H9 (cell line): ENCODE measurements around the gene TXNDC5. TPM values are rescaled to one million over a fixed set of nuclear protein-coding genes. Genes with fewer than 3 reads are reported as not detected.

ENCODE experiments used
- DNase-seq: peaks from one replicate; pipeline ENCODE4 v3.0.0-alpha.2; 2017
- H2AFZ ChIP-seq: one replicate; pipeline ENCODE4 v1.6.1; 2013; ENCODE audit warnings: mild to moderate bottlenecking, low read length, control low read depth, moderate library complexity
- H2AK5ac ChIP-seq: 2 replicates; pipeline ENCODE4 v1.6.1; 2013; ENCODE audit warnings: low read length, control low read depth, mixed read lengths; ENCODE audit not compliant: insufficient read length
- H2BK120ac ChIP-seq: one replicate; pipeline ENCODE4 v1.6.1; 2013; ENCODE audit warnings: low read depth, mild to moderate bottlenecking, low read length, control low read depth, inconsistent platforms; ENCODE audit not compliant: poor library complexity, severe bottlenecking
- H2BK12ac ChIP-seq: 2 replicates; pipeline ENCODE4 v1.6.1; 2013; ENCODE audit warnings: low read length, control low read depth, mixed read lengths, low read depth; ENCODE audit not compliant: insufficient read length
- H2BK15ac ChIP-seq: 2 replicates; pipeline ENCODE4 v1.6.1; 2013; ENCODE audit warnings: low read depth, low read length, control low read depth
- H2BK20ac ChIP-seq: one replicate; pipeline ENCODE4 v1.6.1; 2013; ENCODE audit warnings: low read depth, mild to moderate bottlenecking, low read length, control low read depth, inconsistent platforms; ENCODE audit not compliant: poor library complexity, severe bottlenecking
- H2BK5ac ChIP-seq: 2 replicates; pipeline ENCODE4 v1.6.1; 2013; ENCODE audit warnings: low read length, control low read depth, mixed read lengths; ENCODE audit not compliant: insufficient read length
- H3K14ac ChIP-seq: 2 replicates; pipeline ENCODE4 v1.6.1; 2013; ENCODE audit warnings: low read length, control low read depth; ENCODE audit not compliant: insufficient read depth
- H3K18ac ChIP-seq: 2 replicates; pipeline ENCODE4 v1.6.1; 2013; ENCODE audit warnings: low read depth, mild to moderate bottlenecking, mixed read lengths, low read length, control low read depth; ENCODE audit not compliant: insufficient read length
- H3K23ac ChIP-seq: 2 replicates; pipeline ENCODE4 v1.6.1; 2013; ENCODE audit warnings: low read length, control low read depth, mixed read lengths, low read depth; ENCODE audit not compliant: insufficient read length
- H3K23me2 ChIP-seq: 2 replicates; pipeline ENCODE4 v1.6.1; 2013; ENCODE audit warnings: low read depth, mild to moderate bottlenecking, mixed read lengths, low read length, control low read depth; ENCODE audit not compliant: insufficient read length, poor library complexity, severe bottlenecking
- H3K27ac ChIP-seq: 2 replicates; pipeline ENCODE4 v1.5.1; 2013; ENCODE audit warnings: low read length, control low read depth, mixed read lengths, low read depth; ENCODE audit not compliant: insufficient read length
- H3K27me3 ChIP-seq: 2 replicates; pipeline ENCODE4 v1.6.1; 2013; ENCODE audit warnings: low read length, control low read depth, inconsistent platforms; ENCODE audit not compliant: insufficient read depth
- H3K4ac ChIP-seq: 2 replicates; pipeline ENCODE4 v1.6.1; 2013; ENCODE audit warnings: low read depth, mild to moderate bottlenecking, control low read depth, inconsistent platforms, low read length, moderate library complexity
- H3K4me1 ChIP-seq: 2 replicates; pipeline ENCODE4 v1.6.1; 2013; ENCODE audit warnings: low read length, control low read depth, inconsistent platforms; ENCODE audit not compliant: insufficient read depth
- H3K4me2 ChIP-seq: 2 replicates; pipeline ENCODE4 v1.6.1; 2013; ENCODE audit warnings: low read length, control low read depth, mixed read lengths; ENCODE audit not compliant: insufficient read length, insufficient read depth
- H3K56ac ChIP-seq: 2 replicates; pipeline ENCODE4 v1.6.1; 2013; ENCODE audit warnings: low read depth, mild to moderate bottlenecking, mixed read lengths, low read length, control low read depth; ENCODE audit not compliant: insufficient read length
- H3K79me1 ChIP-seq: 2 replicates; pipeline ENCODE4 v1.6.1; 2013; ENCODE audit warnings: low read depth, mild to moderate bottlenecking, moderate library complexity, low read length, control low read depth, inconsistent platforms; ENCODE audit not compliant: insufficient read depth, poor library complexity, severe bottlenecking
- H3K79me2 ChIP-seq: 2 replicates; pipeline ENCODE4 v1.6.1; 2013; ENCODE audit warnings: low read length, control low read depth, inconsistent platforms; ENCODE audit not compliant: insufficient read depth
- H3K9ac ChIP-seq: 2 replicates; pipeline ENCODE4 v1.6.1; 2013; ENCODE audit warnings: low read length, control low read depth, mixed read lengths; ENCODE audit not compliant: insufficient read length; ENCODE audit errors: extremely low read depth
- H3K9me3 ChIP-seq: one replicate; pipeline ENCODE4 v1.6.1; 2013; ENCODE audit warnings: low read depth, low read length, inconsistent platforms; ENCODE audit not compliant: control insufficient read depth
- H3T11ph ChIP-seq: one replicate; pipeline ENCODE4 v1.6.1; 2013; ENCODE audit warnings: mild to moderate bottlenecking, low read length, control low read depth, inconsistent platforms
- H4K20me1 ChIP-seq: one replicate; pipeline ENCODE4 v1.6.1; 2013; ENCODE audit not compliant: control insufficient read depth, insufficient read length, insufficient read depth
- H4K5ac ChIP-seq: 2 replicates; pipeline ENCODE4 v1.6.1; 2013; ENCODE audit warnings: low read depth, mild to moderate bottlenecking, mixed read lengths, low read length, control low read depth; ENCODE audit not compliant: insufficient read length
- H4K8ac ChIP-seq: replicated peaks from 2 replicates; pipeline ENCODE4 v1.6.1; 2013; ENCODE audit warnings: low read length, control low read depth, mixed read lengths, low read depth; ENCODE audit not compliant: insufficient read length
- H4K91ac ChIP-seq: 2 replicates; pipeline ENCODE4 v1.6.1; 2013; ENCODE audit warnings: low read depth, mild to moderate bottlenecking, moderate library complexity, mixed read lengths, low read length, control low read depth; ENCODE audit not compliant: insufficient read length
- H3K27ac Mint-ChIP-seq, 3 experiments: 2 replicates in 2 of 3; 3 replicates in 1 of 3; pipeline ENCODE4 v1.8.0; 2020 to 2021; ENCODE audit warnings: mixed read lengths in 3 of 3, mild to moderate bottlenecking in 1 of 3, moderate library complexity in 1 of 3
- H3K27me3 Mint-ChIP-seq: 2 replicates; pipeline ENCODE4 v1.8.0; 2021; ENCODE audit warnings: low read depth, mild to moderate bottlenecking, moderate library complexity, mixed read lengths
- H3K36me3 Mint-ChIP-seq, 3 experiments: 2 replicates in 2 of 3; 3 replicates in 1 of 3; pipeline ENCODE4 v1.8.0; 2020 to 2021; ENCODE audit warnings: low read depth in 3 of 3, mixed read lengths in 3 of 3; ENCODE audit not compliant: insufficient read depth in 1 of 3
- H3K4me1 Mint-ChIP-seq, 2 experiments: 2 replicates each; pipeline ENCODE4 v1.8.0; 2020; ENCODE audit warnings: mixed read lengths in 2 of 2
- H3K4me3 Mint-ChIP-seq, 2 experiments: 2 replicates in 1 of 2; 3 replicates in 1 of 2; pipeline ENCODE4 v1.8.0; 2020 to 2021; ENCODE audit warnings: mild to moderate bottlenecking in 2 of 2, mixed read lengths in 2 of 2, moderate library complexity in 1 of 2
- H3K9me3 Mint-ChIP-seq, 2 experiments: 2 replicates in 1 of 2; 3 replicates in 1 of 2; pipeline ENCODE4 v1.8.0; 2020; ENCODE audit warnings: mild to moderate bottlenecking in 2 of 2, mixed read lengths in 2 of 2, moderate library complexity in 1 of 2
- CTCF ChIP-seq: fragments of 200-600 bp; sonication (generic); conservative IDR thresholded peaks from 3 replicates; pipeline ENCODE4 v1.8.0; 2021; ENCODE audit warnings: antibody characterized with exemption, mild to moderate bottlenecking
- WGBS: extraction: QIAGEN DNeasy Blood & Tissue Kit; methylation state at CpG from one replicate; pipeline ENCODE4 v1.1.7; 2013; ENCODE audit warnings: missing lambda C conversion rate, low lambda C conversion rate, mixed read lengths; ENCODE audit not compliant: insufficient read length; ENCODE audit errors: extremely low coverage; 5-methylcytosine and 5-hydroxymethylcytosine counted together
- total RNA-seq: library from RNA; stranded (reverse); gene quantifications from 2 replicates; pipeline ENCODE4 v1.2.1, GENCODE V29; 2021

TXNDC5 gene
- total RNA-seq, 1 experiment from 2014 or later, result 130 TPM

GRCh38 chr6:7859591-7859990, 51.0 kb downstream of the TXNDC5 start:
- WGBS, result no CpG with 5 or more reads among the region's 6 CpGs
- Mint-ChIP-seq H3K27me3 (no peaks in the 10 kb centered on the region), H3K4me3 (no peak overlapping the region), H3K36me3 (peaks cover 0 to 4% (median 3%) of the 10 kb centered on the region in 3 experiments; a peak in 2 of 7 replicates), H3K9me3 (peaks cover 2 to 3% of the 10 kb centered on the region in 2 experiments; a peak in 2 of 5 replicates), H3K27ac (no peak overlapping the region), H3K4me1 (0 out of 4 replicates have a peak, but pooled peaks cover 0 to 2% of the 10 kb centered on the region in 2 experiments)
- TF ChIP-seq CTCF, result no peak
- H3K27ac ChIP-seq, result no peak overlapping the region
- H2AFZ ChIP-seq, result no peak overlapping the region
- no peaks in the 10 kb centered on the region for H3K79me2 ChIP-seq
- no peak overlapping the region for H2BK20ac ChIP-seq
- no peak overlapping the region for H3K18ac ChIP-seq
- H3K27me3 ChIP-seq, result no peaks in the 10 kb centered on the region
- H4K91ac ChIP-seq, result no peak overlapping the region
- H3K56ac ChIP-seq, result no peak overlapping the region
- H2BK15ac ChIP-seq, result no peak overlapping the region
- H4K20me1 ChIP-seq, result no peaks in the 10 kb centered on the region
- no peak overlapping the region for H2BK120ac ChIP-seq
- H2BK12ac ChIP-seq, result no peak overlapping the region
- no peaks in the 10 kb centered on the region for H3K23me2 ChIP-seq
- H3K14ac ChIP-seq, result no peak overlapping the region
- no peak overlapping the region for H3K9ac ChIP-seq
- DNase-seq, result no peak
- H4K8ac ChIP-seq, result no peak overlapping the region
- no peaks in the 10 kb centered on the region for H3K79me1 ChIP-seq
- no peak overlapping the region for H2AK5ac ChIP-seq
- no peak overlapping the region for H3K4me2 ChIP-seq
- no peak overlapping the region for H3T11ph ChIP-seq
- no peaks in the 10 kb centered on the region for H3K4me1 ChIP-seq
- no peak overlapping the region for H3K4ac ChIP-seq
- no peak overlapping the region for H2BK5ac ChIP-seq
- H4K5ac ChIP-seq, result no peak overlapping the region
- no peaks in the 10 kb centered on the region for H3K9me3 ChIP-seq
- H3K23ac ChIP-seq, result no peak overlapping the region
